Stomach (tissue), 4 donors: ENCODE measurements around the gene LRRC71.

Experiments used
- CTCF ChIP-seq, 7 experiments: fragments of 450-650 bp in 4 of 7; fragments of 200-600 bp in 3 of 7; sonication (generic) in 3 of 7; IDR thresholded peaks; one replicate each; pipeline ENCODE4 v1.5.1; 2016 to 2019; ENCODE audit warnings: antibody characterized with exemption in 7 of 7, control low read depth in 2 of 7, mild to moderate bottlenecking in 1 of 7
- EP300 ChIP-seq: sonication (generic); formaldehyde crosslinking; IDR thresholded peaks from one replicate; pipeline ENCODE4 v1.6.1; 2017; ENCODE audit warnings: antibody characterized with exemption
- POLR2A ChIP-seq, 4 donors: fragments of 450-650 bp; IDR thresholded peaks; one replicate each; pipeline ENCODE4 v1.6.1; 2016; ENCODE audit warnings: antibody characterized with exemption in 4 of 4, control low read depth in 2 of 4, mild to moderate bottlenecking in 1 of 4, moderate library complexity in 1 of 4
- POLR2AphosphoS5 ChIP-seq, 3 donors: sonication (generic); formaldehyde crosslinking; IDR thresholded peaks; one replicate each; pipeline ENCODE4 v1.6.1; 2016; ENCODE audit warnings: antibody characterized with exemption in 3 of 3

- no peak for TF ChIP-seq CTCF (IDR thresholded peaks at IDR 0.05)
- TF ChIP-seq POLR2A (IDR thresholded peaks at IDR 0.05), result no peak
- TF ChIP-seq POLR2AphosphoS5 (IDR thresholded peaks at IDR 0.05), result no peak
- no peak for TF ChIP-seq EP300
Measured at GRCh38 chr1:156876281-156876680, 44.2 kb upstream of the LRRC71 start.
